GM12891 (cell line): ENCODE results near the gene RHEX.

Source experiments
- POLR2A ChIP-seq: IDR thresholded peaks from 2 replicates; pipeline ENCODE4 v1.6.1; 2011; ENCODE audit warnings: low read depth, low read length, control low read depth
- TAF1 ChIP-seq: IDR thresholded peaks from 2 replicates; pipeline ENCODE4 v1.6.1; 2011; ENCODE audit warnings: low read depth, low read length, control low read depth

DNA sequence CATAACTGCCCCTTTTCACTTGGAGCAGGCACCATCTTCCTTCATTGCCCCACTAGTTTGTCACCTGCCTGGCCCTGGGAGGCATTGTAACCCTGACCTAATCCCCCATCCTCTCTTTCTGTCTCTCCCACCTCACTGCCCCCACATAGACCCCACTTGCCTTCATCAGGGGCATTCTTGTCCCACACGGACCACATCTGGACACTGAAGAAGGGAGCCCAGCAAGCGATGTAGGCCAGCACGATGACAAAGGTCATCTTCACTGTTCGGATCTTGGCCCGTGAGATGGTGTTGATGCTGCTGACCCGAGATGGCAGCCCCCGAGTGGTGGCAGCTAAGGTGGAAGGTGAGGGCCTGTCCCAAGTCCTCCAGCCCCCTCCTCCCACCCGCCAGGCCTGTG, 62.8 kb downstream of the RHEX start:
- TF ChIP-seq POLR2A, result no peak
- no peak for TF ChIP-seq TAF1
